ENCODE measurements around the gene DNMT3A. TPM values are rescaled to one million over a fixed set of nuclear protein-coding genes. Genes with fewer than 3 reads are reported as not detected.
"Not testable (repeated sequence)": the region's sequence is repeated elsewhere in the genome, so short reads cannot be mapped to it uniquely, and the experiment has no call there.

The DNMT3A gene
- total RNA-seq, 1 donor from 2014 or later = 49.9 TPM

GRCh38 chr2:25273985-25274535 is 67.7 kb downstream of the DNMT3A start:
- Mint-ChIP-seq H3K4me1 (peaks cover 64% of the 10 kb centered on the region), H3K4me3 (peak overlapping the region; percentile 66), H3K27ac (peak overlapping the region; percentile 94), H3K36me3 (ENCODE audit: low read depth) (peaks cover 27% of the 10 kb centered on the region), H3K9me3 (no peaks in the 10 kb centered on the region), H3K27me3 (no peaks in the 10 kb centered on the region)
- intact Hi-C loops (cut with micrococcal nuclease) = loop anchor here (2.0 to 10.0 kb wide), 2 partner anchors 21 to 919 kb away; no protein-coding TSS in a partner anchor
- DNase-seq (no peak), ATAC-seq (ENCODE audit: low read depth) (no peak)
- TF ChIP-seq CTCF (IDR thresholded peaks at IDR 0.05) = no peak
- ChIA-PET CTCF (interaction anchor here (0.9 to 1.8 kb wide), 5 partner anchors 24 to 399 kb away, joined by 3 to 7 read pairs (median 3); no protein-coding TSS in a partner anchor), POLR2A (interaction anchor here (0.9 to 2.0 kb wide), 9 partner anchors 13 to 1777 kb away, joined by 3 to 14 read pairs (median 4); partner anchors contain the start of gene AGBL5)

GRCh38 chr2:25272705-25273104 is 69.0 kb downstream of the DNMT3A start:
- peaks cover 35% of the 10 kb centered on the region for H3K36me3 Mint-ChIP-seq (ENCODE audit: low read depth)
- intact Hi-C loops (cut with micrococcal nuclease) = loop anchor here (10.0 kb wide), 1 partner anchor 918 kb away; no protein-coding TSS in a partner anchor
- peak overlapping the region; percentile 94 for H3K27ac Mint-ChIP-seq
- not testable (repeated sequence) for ATAC-seq (ENCODE audit: low read depth); DNase-seq; H3K27me3 Mint-ChIP-seq; H3K4me3 Mint-ChIP-seq; H3K9me3 Mint-ChIP-seq
- CTCF ChIA-PET = interaction anchor here (0.8 to 1.8 kb wide), 4 partner anchors 35 to 294 kb away, joined by 3 to 7 read pairs (median 4); no protein-coding TSS in a partner anchor
- peaks cover 50% of the 10 kb centered on the region for H3K4me1 Mint-ChIP-seq
- POLR2A ChIA-PET = interaction anchor here (0.7 to 2.0 kb wide), 6 partner anchors 14 to 1196 kb away, joined by 3 to 14 read pairs (median 10); partner anchors contain the start of gene SF3B6

- ChIA-PET POLR2A (no interaction called here), CTCF (interaction anchor here (1.2 kb wide), 1 partner anchor 20 kb away, joined by 3 read pairs; no protein-coding TSS in a partner anchor)
- no peak for TF ChIP-seq CTCF (IDR thresholded peaks at IDR 0.05)
- Mint-ChIP-seq H3K9me3 (no peaks in the 10 kb centered on the region), H3K27ac (no peak overlapping the region), H3K27me3 (no peaks in the 10 kb centered on the region), H3K36me3 (ENCODE audit: low read depth) (peaks cover 46% of the 10 kb centered on the region), H3K4me1 (peaks cover 27% of the 10 kb centered on the region), H3K4me3 (no peak overlapping the region)
- no peak for ATAC-seq (ENCODE audit: low read depth)
- intact Hi-C loops (cut with micrococcal nuclease) = loop anchor here (10.0 kb wide), 1 partner anchor 915 kb away; no protein-coding TSS in a partner anchor
- no peak for DNase-seq
Measured at GRCh38 chr2:25270061-25270460, 71.7 kb downstream of the DNMT3A start.

- no peak for TF ChIP-seq CTCF (IDR thresholded peaks at IDR 0.05)
- CTCF ChIA-PET = no interaction called here
Measured at GRCh38 chr2:25269233-25269632, 72.5 kb downstream of the DNMT3A start.

GRCh38 chr2:25268139-25268538 is 73.6 kb downstream of the DNMT3A start:
- Mint-ChIP-seq H3K9me3 (no peaks in the 10 kb centered on the region), H3K4me3 (no peak overlapping the region), H3K36me3 (ENCODE audit: low read depth) (peaks cover 45% of the 10 kb centered on the region), H3K27me3 (no peaks in the 10 kb centered on the region), H3K27ac (no peak overlapping the region), H3K4me1 (peaks cover 8% of the 10 kb centered on the region)
- intact Hi-C loops (cut with micrococcal nuclease) = no loop called here
- TF ChIP-seq CTCF (IDR thresholded peaks at IDR 0.05) = no peak
- ATAC-seq (ENCODE audit: low read depth) (no peak), DNase-seq (no peak)
- ChIA-PET CTCF (no interaction called here), POLR2A (no interaction called here)

More at GRCh38 chr2:25269233-25269632, 72.5 kb downstream of the DNMT3A start:
- no peak overlapping the region for H3K4me3 Mint-ChIP-seq
- POLR2A ChIA-PET = no interaction called here
- H3K4me1 Mint-ChIP-seq = peaks cover 19% of the 10 kb centered on the region
- peaks cover 48% of the 10 kb centered on the region for H3K36me3 Mint-ChIP-seq (ENCODE audit: low read depth)
- H3K27me3 Mint-ChIP-seq = no peaks in the 10 kb centered on the region
- ATAC-seq (ENCODE audit: low read depth) = no peak
- no peaks in the 10 kb centered on the region for H3K9me3 Mint-ChIP-seq
- intact Hi-C loops (cut with micrococcal nuclease) = no loop called here
- no peak for DNase-seq
- no peak overlapping the region for H3K27ac Mint-ChIP-seq

Data from activated B cell treated with CpG ODN at 0.5 μM for 24 hours (primary cell).